Peyer's patch (tissue), 4 donors: Measurements from ENCODE around the gene AKIRIN2.

Source experiments
- CTCF ChIP-seq, 6 experiments: fragments of 450-650 bp in 4 of 6; fragments of 200-600 bp in 2 of 6; sonication (generic) in 1 of 6; IDR thresholded peaks; one replicate each; pipeline ENCODE4 v1.5.1; 2017 to 2019; ENCODE audit warnings: antibody characterized with exemption in 6 of 6, mild to moderate bottlenecking in 3 of 6, moderate library complexity in 1 of 6
- POLR2A ChIP-seq, 2 donors: fragments of 450-650 bp; IDR thresholded peaks; one replicate each; pipeline ENCODE4 v1.5.1; 2017; ENCODE audit warnings: antibody characterized with exemption in 2 of 2, mild to moderate bottlenecking in 2 of 2, moderate library complexity in 2 of 2

- TF ChIP-seq CTCF (IDR thresholded peaks at IDR 0.05) (no peak), POLR2A (IDR thresholded peaks at IDR 0.05) (peak; percentile 94 to 97)
These were observed at the start of gene AKIRIN2 for GRCh38 chr6:87701676-87702588.
